ENCODE results near the gene TRIM9. TPM values are rescaled to one million over a fixed set of nuclear protein-coding genes. Genes with fewer than 3 reads are reported as not detected.

TRIM9 gene
- total and polyA plus RNA-seq, 2 of the 4 experiments (the other 2 are of a cell fraction): under 0.01 to 0.09 TPM

- no peaks in the 10 kb centered on the region for H4K20me1 ChIP-seq (ENCODE audit: insufficient read depth, low read length)
- H3K9me1 ChIP-seq (ENCODE audit: insufficient read depth, low read length): no peaks in the 10 kb centered on the region; the same call in 1 of the 2 replicates
- peaks cover 4 to 5% of the 10 kb centered on the region in 2 experiments; a peak in 1 of 4 replicates for H3K79me1 ChIP-seq (ENCODE audit: low read depth in 1 of 2, low read length in 2 of 2)
- in situ Hi-C loops (cut with MboI; ENCODE audit: low sequenced_read_pairs) (no loop called here), dilution Hi-C loops (cut with HindIII; ENCODE audit: low sequenced_read_pairs, unreplicated experiment) (no loop called here), intact Hi-C loops (cut with micrococcal nuclease) (no loop called here)
- H2AFZ ChIP-seq (replicated peaks; ENCODE audit: low read length, poor library complexity): peak overlapping the region; percentile 98
- H2BK20ac ChIP-seq (ENCODE audit: low read depth, low read length): peak overlapping the region; percentile 42; the same call in 1 of the 2 replicates
- H4K91ac ChIP-seq (ENCODE audit: insufficient read depth, low read depth, low read length): peak overlapping the region; percentile 36
- peak overlapping the region; percentile 2 to 35; a peak in 2 of 4 replicates for H4K8ac ChIP-seq (ENCODE audit: low read depth in 2 of 2, low read length in 2 of 2)
- H2BK15ac ChIP-seq (ENCODE audit: low read depth, low read length): peak overlapping the region; percentile 33; the same call in 1 of the 3 replicates
- peak overlapping the region; percentile 55 for H3K4ac ChIP-seq (ENCODE audit: low read depth, low read length)
- peak overlapping the region; percentile 22 for H2BK5ac ChIP-seq (ENCODE audit: low read depth, low read length, poor library complexity, severe bottlenecking)
- H3K36me3 ChIP-seq (ENCODE audit: control insufficient read depth, insufficient read depth, low read length): peaks cover 2% of the 10 kb centered on the region; the same call in 1 of the 2 replicates
- H3K9me3 ChIP-seq (ENCODE audit: control insufficient read depth, insufficient read depth, low read length): no peaks in the 10 kb centered on the region
- peak overlapping the region; percentile 12; the same call in 1 of the 2 replicates for H3K56ac ChIP-seq (ENCODE audit: extremely low read depth, insufficient read depth, low read length)
- H3K4me2 ChIP-seq (ENCODE audit: low read depth, low read length): peak overlapping the region; percentile 83
- peak overlapping the region; percentile 96 for H3K4me3 ChIP-seq (ENCODE audit: insufficient read depth, low read depth, low read length)
- H2BK120ac ChIP-seq (ENCODE audit: low read depth, low read length): peak overlapping the region; percentile 24
- H3K14ac ChIP-seq (replicated peaks; ENCODE audit: low read depth, low read length): peak overlapping the region; percentile 3; the same call in 1 of the 2 replicates
- 0 out of 2 replicates have a peak overlapping the region, but pooled peaks have one; percentile 18 for H2AK5ac ChIP-seq (ENCODE audit: low read depth, low read length)
- peak overlapping the region; percentile 12 for H3K27ac ChIP-seq (ENCODE audit: insufficient read depth, low read length)
- ChIA-PET CTCF (interaction anchor here (0.7 kb wide), 1 partner anchor 11 kb away, joined by 3 read pairs; no protein-coding TSS in a partner anchor), POLR2A (ENCODE audit: unreplicated experiment) (interaction anchor here (0.5 kb wide), 1 partner anchor 211 kb away, joined by 3 read pairs; no protein-coding TSS in a partner anchor)
- no peaks in the 10 kb centered on the region for H3K27me3 ChIP-seq (ENCODE audit: control insufficient read depth, insufficient read depth, low read length)
- TF ChIP-seq USF2 (IDR thresholded peaks at IDR 0.05; ENCODE audit: low read depth, low read length) (no peak), MAFK (IDR thresholded peaks at IDR 0.05; ENCODE audit: low read depth, low read length) (peak; percentile 59), BHLHE40 (IDR thresholded peaks at IDR 0.05; ENCODE audit: low read depth, low read length) (no peak; the same call in 1 of the 2 replicates), POLR2A (IDR thresholded peaks at IDR 0.05; ENCODE audit: low read depth, low read length) (peak; percentile 21; the same call in 1 of the 2 replicates), CTCF (conservative IDR thresholded peaks at IDR 0.05; ENCODE audit: low read depth, low read length) (no peak), NFE2L2 (IDR thresholded peaks at IDR 0.05; ENCODE audit: low read depth, low read length) (no peak), ELK1 (IDR thresholded peaks at IDR 0.05; ENCODE audit: borderline replicate concordance, low read depth, low read length) (no peak)
- peak; percentile 35 for DNase-seq
- H3K4me1 ChIP-seq (ENCODE audit: control insufficient read depth, insufficient read depth, low read length): peaks cover 9% of the 10 kb centered on the region; the same call in 1 of the 2 replicates
- H4K5ac ChIP-seq (ENCODE audit: low read depth, low read length): peak overlapping the region; percentile 40; the same call in 1 of the 2 replicates
- ATAC-seq (ENCODE audit: low read depth): peak; percentile 64
- BruUV-seq (replicated peaks): no TSS peak
- peak overlapping the region; percentile 60 for H3K9ac ChIP-seq (ENCODE audit: low read depth, low read length)
- peak overlapping the region; percentile 39 for H3K23ac ChIP-seq (ENCODE audit: low read depth, low read length)
- H3K18ac ChIP-seq (ENCODE audit: low read depth, low read length): peak overlapping the region; percentile 37
- H2AK9ac ChIP-seq (replicated peaks; ENCODE audit: low read depth, low read length, poor library complexity): peak overlapping the region; percentile 21
- 7% methylated on average over 6 of the region's 29 CpGs; no CpG with 5 or more reads in 1 of the 2 experiments for WGBS, 2 experiments (ENCODE audit: extremely low coverage in 2 of 2, insufficient read length in 1 of 2)
These were observed 150.1 kb downstream of the TRIM9 start for GRCh38 chr14:50944647-50945413.

Data from IMR-90 (cell line).